ENCODE data around the gene CENPP.

Gene CENPP

DNA sequence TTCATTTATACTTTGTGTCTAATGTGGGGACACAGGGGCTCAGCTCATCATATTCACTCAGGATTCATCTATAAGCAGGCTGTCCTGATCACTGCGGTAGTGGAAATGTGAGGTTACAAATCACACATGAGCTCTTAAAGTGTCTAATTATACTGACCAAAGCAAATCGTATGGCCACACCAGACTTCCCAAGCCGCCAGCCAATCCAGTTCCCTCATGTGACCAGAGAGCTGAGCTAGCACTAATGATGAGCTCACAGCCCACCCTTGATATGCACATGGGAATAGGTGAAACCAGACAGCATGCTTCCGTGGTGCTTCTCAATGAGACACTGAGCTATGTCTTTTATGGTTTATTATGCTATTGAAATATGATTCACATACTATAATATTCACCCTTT, 192.4 kb downstream of the CENPP start:
- ChIA-PET POLR2A (no interaction called here), CTCF (no interaction called here)
- DNase-seq (ENCODE audit: extremely low spot score), result no peak
- no peak for TF ChIP-seq LEF1 (IDR thresholded peaks at IDR 0.05; ENCODE audit: borderline replicate concordance)
- TF ChIP-seq FOXM1 (IDR thresholded peaks at IDR 0.05; ENCODE audit: borderline replicate concordance), result no peak
- TF ChIP-seq BHLHE40 (IDR thresholded peaks at IDR 0.05; ENCODE audit: borderline replicate concordance), result no peak
- no peak for TF ChIP-seq FOXK2 (IDR thresholded peaks at IDR 0.05)
- TF ChIP-seq, protein P1, sequence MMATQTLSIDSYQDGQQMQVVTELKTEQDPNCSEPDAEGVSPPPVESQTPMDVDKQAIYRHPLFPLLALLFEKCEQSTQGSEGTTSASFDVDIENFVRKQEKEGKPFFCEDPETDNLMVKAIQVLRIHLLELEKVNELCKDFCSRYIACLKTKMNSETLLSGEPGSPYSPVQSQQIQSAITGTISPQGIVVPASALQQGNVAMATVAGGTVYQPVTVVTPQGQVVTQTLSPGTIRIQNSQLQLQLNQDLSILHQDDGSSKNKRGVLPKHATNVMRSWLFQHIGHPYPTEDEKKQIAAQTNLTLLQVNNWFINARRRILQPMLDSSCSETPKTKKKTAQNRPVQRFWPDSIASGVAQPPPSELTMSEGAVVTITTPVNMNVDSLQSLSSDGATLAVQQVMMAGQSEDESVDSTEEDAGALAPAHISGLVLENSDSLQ (IDR thresholded peaks at IDR 0.05), result no peak
- TF ChIP-seq SUZ12 (IDR thresholded peaks at IDR 0.05), result no peak
- no peak for TF ChIP-seq NFRKB (IDR thresholded peaks at IDR 0.05)

DNA sequence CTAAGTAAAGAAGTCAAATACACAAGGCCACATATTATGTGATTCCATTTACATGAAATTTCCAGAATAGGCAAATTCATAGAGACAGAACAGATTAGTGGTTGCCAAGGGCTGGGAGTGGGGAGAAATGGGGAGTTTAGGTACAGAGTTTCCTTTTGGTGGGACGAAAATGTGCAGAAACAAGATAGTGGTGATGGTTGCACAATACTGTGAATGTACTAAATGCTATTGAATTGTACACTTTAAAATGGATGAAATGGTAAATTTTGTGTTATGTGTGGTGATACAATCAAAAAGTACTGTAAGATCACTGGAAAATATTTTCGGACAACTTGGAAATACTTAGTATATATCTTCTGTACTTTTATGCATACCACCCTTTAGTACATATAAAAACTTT, 195.1 kb downstream of the CENPP start:
- ChIA-PET POLR2A (no interaction called here), CTCF (no interaction called here)
- TF ChIP-seq NFRKB (IDR thresholded peaks at IDR 0.05) (no peak), BHLHE40 (IDR thresholded peaks at IDR 0.05; ENCODE audit: borderline replicate concordance) (no peak), FOXM1 (IDR thresholded peaks at IDR 0.05; ENCODE audit: borderline replicate concordance) (no peak)
- DNase-seq (ENCODE audit: extremely low spot score), result no peak

DNA sequence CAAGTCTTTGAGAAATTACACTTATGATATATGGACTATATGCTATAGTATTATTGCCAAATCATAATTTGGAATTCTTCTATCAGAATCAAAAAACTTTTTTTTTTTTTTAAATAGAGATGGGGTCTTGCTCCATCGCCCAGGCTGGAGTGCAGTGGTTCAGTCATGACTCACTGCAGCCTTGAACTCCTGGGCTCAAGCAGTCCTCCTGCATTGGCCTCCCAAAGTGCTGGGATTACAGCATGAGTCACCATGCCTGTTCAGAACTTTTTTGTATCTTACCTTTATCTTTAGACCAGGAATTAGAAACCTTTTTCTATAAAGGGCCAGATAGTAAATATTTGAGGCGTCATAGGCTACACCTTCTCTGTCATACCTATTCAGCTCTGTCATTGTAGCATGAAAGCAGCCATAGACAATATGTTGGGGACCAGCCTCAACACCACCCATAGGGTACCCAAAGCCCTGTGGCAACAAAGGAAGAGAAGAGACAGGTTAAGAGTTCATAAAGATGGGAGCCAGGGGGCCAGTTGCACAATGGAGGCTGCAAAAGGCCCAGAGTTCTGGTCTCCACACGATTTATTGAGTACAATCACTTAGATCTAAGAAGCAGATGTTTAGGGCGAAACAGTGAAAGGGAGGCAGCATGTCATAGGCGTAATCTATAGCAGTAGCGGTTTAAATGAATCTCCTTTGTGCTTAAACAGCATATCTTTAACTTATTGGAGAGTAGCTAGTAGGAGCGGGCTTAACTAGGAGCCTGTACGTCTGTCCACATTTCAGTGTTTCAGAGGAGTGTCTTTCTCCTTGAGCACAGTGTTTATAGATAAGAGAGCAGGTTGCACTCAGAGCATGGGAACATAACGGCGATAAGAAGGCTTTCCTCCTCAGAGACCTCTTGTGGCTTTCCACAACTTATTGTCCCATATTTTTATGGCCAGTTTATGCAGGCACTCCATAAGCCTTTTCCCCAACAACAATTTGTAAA, 197.5 kb downstream of the CENPP start:
- CTCF ChIA-PET, result no interaction called here

DNA sequence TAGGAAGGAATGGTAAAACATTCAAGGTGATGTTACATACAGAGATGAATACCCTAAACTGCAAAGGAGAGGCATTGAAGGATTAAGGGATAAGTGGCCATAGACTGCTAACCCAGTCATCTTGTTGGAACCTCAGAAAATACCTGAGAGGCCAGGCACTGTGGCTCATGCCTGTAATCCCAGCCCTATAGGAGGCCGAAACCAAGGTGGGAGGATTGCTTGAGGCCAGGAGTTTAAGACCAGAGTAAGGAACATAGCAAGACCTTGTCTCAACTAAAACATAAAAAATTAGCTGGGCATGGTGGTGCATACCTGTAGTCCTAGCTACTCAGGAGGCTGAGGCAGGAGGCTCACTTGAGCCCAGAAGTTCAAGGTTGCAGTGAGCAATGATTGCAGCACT, 199.1 kb downstream of the CENPP start:
- ChIA-PET CTCF (no interaction called here), POLR2A (no interaction called here)
- TF ChIP-seq BHLHE40 (IDR thresholded peaks at IDR 0.05; ENCODE audit: borderline replicate concordance), result no peak
- TF ChIP-seq FOXA1 (IDR thresholded peaks at IDR 0.05), result no peak
- no peak for TF ChIP-seq LEF1 (IDR thresholded peaks at IDR 0.05; ENCODE audit: borderline replicate concordance)
- no peak for TF ChIP-seq ARNT (IDR thresholded peaks at IDR 0.05)
- TF ChIP-seq L3MBTL2 (conservative IDR thresholded peaks at IDR 0.05), result no peak
- TF ChIP-seq, protein P1 (IDR thresholded peaks at IDR 0.05), result no peak
- no peak for DNase-seq (ENCODE audit: extremely low spot score)

More for the DNA sequence above, 197.5 kb downstream of the CENPP start:
- no peak for DNase-seq (ENCODE audit: extremely low spot score)
- POLR2A ChIA-PET, result no interaction called here
- TF ChIP-seq, protein P1 (IDR thresholded peaks at IDR 0.05), result no peak
- TF ChIP-seq FOXA1 (IDR thresholded peaks at IDR 0.05) (no peak), TARDBP (IDR thresholded peaks at IDR 0.05) (no peak), ZNF384 (IDR thresholded peaks at IDR 0.05) (no peak), ARNT (IDR thresholded peaks at IDR 0.05) (no peak), SUZ12 (IDR thresholded peaks at IDR 0.05) (no peak), FOXK2 (IDR thresholded peaks at IDR 0.05) (no peak), ELF4 (IDR thresholded peaks at IDR 0.05) (no peak), FOXM1 (IDR thresholded peaks at IDR 0.05; ENCODE audit: borderline replicate concordance) (no peak), LEF1 (IDR thresholded peaks at IDR 0.05; ENCODE audit: borderline replicate concordance) (no peak), BHLHE40 (IDR thresholded peaks at IDR 0.05; ENCODE audit: borderline replicate concordance) (no peak), SP1 (IDR thresholded peaks at IDR 0.05) (no peak), L3MBTL2 (conservative IDR thresholded peaks at IDR 0.05) (no peak), HDGF (IDR thresholded peaks at IDR 0.05; ENCODE audit: borderline replicate concordance) (no peak)

DNA sequence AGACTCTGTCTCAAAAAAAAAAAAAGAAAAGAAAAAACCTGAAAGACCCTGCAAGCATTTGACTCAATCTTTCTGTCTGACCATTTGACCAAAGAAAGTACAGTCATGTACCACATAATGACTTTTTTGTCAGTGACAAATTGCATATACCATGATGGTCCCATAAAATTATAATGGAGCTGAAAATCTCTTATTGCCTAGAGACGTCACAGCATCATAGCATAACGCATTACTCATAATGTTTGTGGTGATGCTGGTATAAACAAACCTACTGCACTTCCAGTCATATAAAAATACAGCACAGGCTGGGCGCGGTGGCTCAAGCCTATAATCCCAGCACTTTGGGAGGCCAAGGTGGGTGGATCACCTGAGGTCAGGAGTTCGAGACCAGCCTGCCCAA, 199.6 kb downstream of the CENPP start:
- TF ChIP-seq FOXA1 (IDR thresholded peaks at IDR 0.05) (no peak), ARNT (IDR thresholded peaks at IDR 0.05) (no peak), SUZ12 (IDR thresholded peaks at IDR 0.05) (no peak), ELF4 (IDR thresholded peaks at IDR 0.05) (no peak), L3MBTL2 (conservative IDR thresholded peaks at IDR 0.05) (no peak), LEF1 (IDR thresholded peaks at IDR 0.05; ENCODE audit: borderline replicate concordance) (no peak), BHLHE40 (IDR thresholded peaks at IDR 0.05; ENCODE audit: borderline replicate concordance) (no peak), ZNF384 (IDR thresholded peaks at IDR 0.05) (no peak), FOXM1 (IDR thresholded peaks at IDR 0.05; ENCODE audit: borderline replicate concordance) (no peak), CTBP1 (IDR thresholded peaks at IDR 0.05; ENCODE audit: borderline replicate concordance) (no peak), SP1 (IDR thresholded peaks at IDR 0.05) (no peak), HDGF (IDR thresholded peaks at IDR 0.05; ENCODE audit: borderline replicate concordance) (no peak), NFRKB (IDR thresholded peaks at IDR 0.05) (no peak), TARDBP (IDR thresholded peaks at IDR 0.05) (no peak), FOXK2 (IDR thresholded peaks at IDR 0.05) (no peak)
- TF ChIP-seq, protein P1 (IDR thresholded peaks at IDR 0.05), result no peak
- POLR2A ChIA-PET, result no interaction called here
- no peak for DNase-seq (ENCODE audit: extremely low spot score)
- CTCF ChIA-PET, result no interaction called here
